A549 (cell line): ENCODE data around the gene BNIP3.

Experiments
- POLR2A ChIP-seq: IDR thresholded peaks from 2 replicates; pipeline ENCODE4 v1.6.1; 2012; ENCODE audit warnings: mild to moderate bottlenecking, low read length
- RNF2 ChIP-seq: fragments of 200-600 bp; sonication (generic); IDR thresholded peaks from 2 replicates; pipeline ENCODE4 v1.6.1; 2016; ENCODE audit warnings: low read depth, mild to moderate bottlenecking, antibody characterized with exemption, moderate library complexity, borderline replicate concordance
- ZSCAN20 ChIP-seq: fragments of 250-450 bp; sonication (Bioruptor Pico); IDR thresholded peaks from 2 replicates; pipeline ENCODE4 v1.8.0; 2022; ENCODE audit warnings: mild to moderate bottlenecking, moderate library complexity
- TF ChIP-seq, protein P1 (sequence below): fragments of >200 bp; sonication (Bioruptor Twin); formaldehyde crosslinking; IDR thresholded peaks from 3 replicates; pipeline ENCODE4 v1.5.1; 2016
- TF ChIP-seq, protein P2 (sequence below): fragments of 150-350 bp; IDR thresholded peaks from 2 replicates; pipeline ENCODE4 v1.6.1; 2014; ENCODE audit warnings: low read depth, mild to moderate bottlenecking, low read length

DNA sequence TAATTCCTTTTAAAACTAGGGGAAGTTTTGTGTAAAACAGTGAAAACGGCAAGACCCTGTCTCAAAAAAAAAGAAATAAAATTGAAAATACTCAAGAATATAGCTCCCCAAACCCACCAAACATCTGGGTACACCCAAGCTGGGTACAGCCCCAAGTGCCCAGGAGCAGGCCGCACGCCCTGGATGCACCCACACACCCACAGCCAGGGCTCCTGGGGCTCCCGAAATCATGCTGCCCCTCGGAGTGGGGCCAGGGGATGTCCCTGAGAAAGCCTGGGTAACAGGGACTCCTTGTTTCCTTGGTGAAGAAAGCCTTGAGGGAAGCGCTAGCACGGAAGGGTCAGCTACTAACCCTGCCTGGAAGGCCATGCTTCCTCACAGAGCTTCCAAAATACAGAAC is 10.1 kb downstream of the BNIP3 start:
- TF ChIP-seq, protein P1, sequence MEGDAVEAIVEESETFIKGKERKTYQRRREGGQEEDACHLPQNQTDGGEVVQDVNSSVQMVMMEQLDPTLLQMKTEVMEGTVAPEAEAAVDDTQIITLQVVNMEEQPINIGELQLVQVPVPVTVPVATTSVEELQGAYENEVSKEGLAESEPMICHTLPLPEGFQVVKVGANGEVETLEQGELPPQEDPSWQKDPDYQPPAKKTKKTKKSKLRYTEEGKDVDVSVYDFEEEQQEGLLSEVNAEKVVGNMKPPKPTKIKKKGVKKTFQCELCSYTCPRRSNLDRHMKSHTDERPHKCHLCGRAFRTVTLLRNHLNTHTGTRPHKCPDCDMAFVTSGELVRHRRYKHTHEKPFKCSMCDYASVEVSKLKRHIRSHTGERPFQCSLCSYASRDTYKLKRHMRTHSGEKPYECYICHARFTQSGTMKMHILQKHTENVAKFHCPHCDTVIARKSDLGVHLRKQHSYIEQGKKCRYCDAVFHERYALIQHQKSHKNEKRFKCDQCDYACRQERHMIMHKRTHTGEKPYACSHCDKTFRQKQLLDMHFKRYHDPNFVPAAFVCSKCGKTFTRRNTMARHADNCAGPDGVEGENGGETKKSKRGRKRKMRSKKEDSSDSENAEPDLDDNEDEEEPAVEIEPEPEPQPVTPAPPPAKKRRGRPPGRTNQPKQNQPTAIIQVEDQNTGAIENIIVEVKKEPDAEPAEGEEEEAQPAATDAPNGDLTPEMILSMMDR: no peak
- TF ChIP-seq RNF2: no peak
- TF ChIP-seq ZSCAN20 (CRISPR knock-in tag): no peak
- TF ChIP-seq, protein P2, sequence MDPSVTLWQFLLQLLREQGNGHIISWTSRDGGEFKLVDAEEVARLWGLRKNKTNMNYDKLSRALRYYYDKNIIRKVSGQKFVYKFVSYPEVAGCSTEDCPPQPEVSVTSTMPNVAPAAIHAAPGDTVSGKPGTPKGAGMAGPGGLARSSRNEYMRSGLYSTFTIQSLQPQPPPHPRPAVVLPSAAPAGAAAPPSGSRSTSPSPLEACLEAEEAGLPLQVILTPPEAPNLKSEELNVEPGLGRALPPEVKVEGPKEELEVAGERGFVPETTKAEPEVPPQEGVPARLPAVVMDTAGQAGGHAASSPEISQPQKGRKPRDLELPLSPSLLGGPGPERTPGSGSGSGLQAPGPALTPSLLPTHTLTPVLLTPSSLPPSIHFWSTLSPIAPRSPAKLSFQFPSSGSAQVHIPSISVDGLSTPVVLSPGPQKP: no peak
- TF ChIP-seq POLR2A: no peak
